Esophagus squamous epithelium (tissue), 5 donors: ENCODE data around the gene RILPL1. TPM values are rescaled to one million over a fixed set of nuclear protein-coding genes. Genes with fewer than 3 reads are reported as not detected.

Experiments used
- DNase-seq: peaks from one replicate; lab custom pipeline; 2025; lab: John Stamatoyannopoulos, UW
- H3K27ac ChIP-seq, 4 donors: fragments of 200-600 bp; sonication (generic); one replicate each; pipeline ENCODE4 v1.5.1; 2016 to 2019; ENCODE audit warnings: mild to moderate bottlenecking in 1 of 4
- H3K27me3 ChIP-seq, 4 donors: fragments of 200-600 bp; sonication (generic); 1 replicate in 3 of 4; 2 replicates in 1 of 4; pipeline versions ENCODE4 v1.5.1 to v1.6.0; 2017 to 2021; ENCODE audit warnings: antibody characterized with exemption in 1 of 4
- H3K36me3 ChIP-seq, 3 donors: fragments of 200-600 bp; sonication (generic); one replicate each; pipeline ENCODE4 v1.5.1; 2016 to 2019
- H3K4me1 ChIP-seq, 3 donors: fragments of 200-600 bp; sonication (generic); one replicate each; pipeline ENCODE4 v1.5.1; 2017 to 2019
- H3K4me3 ChIP-seq, 4 donors: fragments of 200-600 bp; sonication (generic); 1 replicate in 3 of 4; 2 replicates in 1 of 4; pipeline ENCODE4 v1.5.1; 2016 to 2019; ENCODE audit warnings: mild to moderate bottlenecking in 2 of 4, moderate library complexity in 1 of 4
- H3K9me3 ChIP-seq, 3 donors: fragments of 200-600 bp; sonication (generic); one replicate each; pipeline ENCODE4 v1.5.1; 2016 to 2019
- POLR2A ChIP-seq, 4 donors: fragments of 450-650 bp; IDR thresholded peaks; one replicate each; pipeline ENCODE4 v1.6.1; 2017; ENCODE audit warnings: antibody characterized with exemption in 4 of 4, mild to moderate bottlenecking in 4 of 4, moderate library complexity in 3 of 4
- WGBS, 2 donors: methylation state at CpG; one replicate each; pipeline ENCODE4 v1.1.5; 2018; 5-methylcytosine and 5-hydroxymethylcytosine counted together
- intact Hi-C: fragments of 100-400 bp; cut with DNase I; formaldehyde crosslinking; loops from one replicate; pipeline ENCODE4 v1.15.0; 2022
- total RNA-seq, 4 donors: library from RNA; depleted of rRNA; stranded (reverse); fragments of >200 nt; gene quantifications; one replicate each; pipeline ENCODE4 v1.1.0, GENCODE V29; 2016
- TF ChIP-seq, protein P1 (sequence below), 6 experiments: fragments of 450-650 bp in 4 of 6; fragments of 200-600 bp in 2 of 6; sonication (generic) in 2 of 6; IDR thresholded peaks; one replicate each; pipeline ENCODE4 v1.5.1; 2016 to 2019; ENCODE audit warnings: antibody characterized with exemption in 6 of 6, mild to moderate bottlenecking in 4 of 6, moderate library complexity in 4 of 6
- donor health status: DM: yes; HTN: yes; CAD: no.

Gene RILPL1
- total RNA-seq, 4 donors from 2014 or later, result 4.6 to 14.5 (median 7.0) TPM

DNA sequence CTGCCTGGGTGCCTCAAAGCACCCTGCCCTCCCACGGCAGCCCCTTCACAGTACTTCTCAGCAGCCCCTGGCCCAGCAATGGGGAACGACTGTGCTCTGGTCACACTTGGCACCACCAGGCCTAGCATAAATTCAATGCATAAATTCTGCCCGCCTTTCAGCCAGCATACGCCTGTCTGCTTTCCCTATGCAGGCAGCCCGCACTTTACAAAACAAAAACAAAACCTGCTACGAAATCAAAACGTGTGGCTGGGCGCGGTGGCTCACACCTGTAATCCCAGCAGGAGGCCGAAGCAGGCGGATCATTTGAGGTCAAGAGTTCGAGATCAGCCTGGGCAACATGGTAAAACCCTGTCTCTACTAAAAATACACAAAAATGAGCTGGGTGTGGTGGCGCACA, 42.0 kb downstream of the RILPL1 start:
- no peak for TF ChIP-seq POLR2A (IDR thresholded peaks at IDR 0.05)
- TF ChIP-seq, protein P1, sequence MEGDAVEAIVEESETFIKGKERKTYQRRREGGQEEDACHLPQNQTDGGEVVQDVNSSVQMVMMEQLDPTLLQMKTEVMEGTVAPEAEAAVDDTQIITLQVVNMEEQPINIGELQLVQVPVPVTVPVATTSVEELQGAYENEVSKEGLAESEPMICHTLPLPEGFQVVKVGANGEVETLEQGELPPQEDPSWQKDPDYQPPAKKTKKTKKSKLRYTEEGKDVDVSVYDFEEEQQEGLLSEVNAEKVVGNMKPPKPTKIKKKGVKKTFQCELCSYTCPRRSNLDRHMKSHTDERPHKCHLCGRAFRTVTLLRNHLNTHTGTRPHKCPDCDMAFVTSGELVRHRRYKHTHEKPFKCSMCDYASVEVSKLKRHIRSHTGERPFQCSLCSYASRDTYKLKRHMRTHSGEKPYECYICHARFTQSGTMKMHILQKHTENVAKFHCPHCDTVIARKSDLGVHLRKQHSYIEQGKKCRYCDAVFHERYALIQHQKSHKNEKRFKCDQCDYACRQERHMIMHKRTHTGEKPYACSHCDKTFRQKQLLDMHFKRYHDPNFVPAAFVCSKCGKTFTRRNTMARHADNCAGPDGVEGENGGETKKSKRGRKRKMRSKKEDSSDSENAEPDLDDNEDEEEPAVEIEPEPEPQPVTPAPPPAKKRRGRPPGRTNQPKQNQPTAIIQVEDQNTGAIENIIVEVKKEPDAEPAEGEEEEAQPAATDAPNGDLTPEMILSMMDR (IDR thresholded peaks at IDR 0.05), result no peak
- no peak overlapping the region for H3K27ac ChIP-seq
- H3K4me1 ChIP-seq, result no peaks in the 10 kb centered on the region
- H3K36me3 ChIP-seq, result peaks cover 0 to 26% (median 0%) of the 10 kb centered on the region in 3 donors
- no peaks in the 10 kb centered on the region for H3K9me3 ChIP-seq
- no peak for DNase-seq
- H3K27me3 ChIP-seq, result no peaks in the 10 kb centered on the region
- H3K4me3 ChIP-seq, result no peak overlapping the region
- 86 to 91% methylated on average over 11 to 13 of the region's 13 CpGs for WGBS, 2 donors
- intact Hi-C loops, result no loop called here

DNA sequence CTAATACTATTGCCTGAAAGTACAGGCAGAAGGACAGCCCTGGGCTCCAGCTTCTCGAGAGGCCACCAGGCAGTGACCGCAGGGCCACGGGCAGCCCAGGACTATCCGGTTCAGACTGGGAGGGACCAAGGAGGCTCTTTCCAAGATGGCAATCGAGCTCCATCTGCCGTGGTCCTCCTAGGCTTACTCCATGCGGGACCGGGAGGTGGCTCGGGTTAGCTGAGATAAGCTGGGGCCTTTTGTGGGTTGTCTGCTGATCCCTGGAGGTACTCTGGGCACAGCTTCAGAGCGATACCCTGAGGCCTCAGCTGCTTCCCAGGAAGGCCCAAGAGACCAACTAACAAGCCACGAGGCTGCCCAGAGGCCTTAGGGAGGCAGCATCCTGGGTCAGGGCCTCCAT, 42.5 kb downstream of the RILPL1 start:
- Histone ChIP-seq H3K27ac (no peak overlapping the region), H3K27me3 (no peaks in the 10 kb centered on the region), H3K4me1 (no peaks in the 10 kb centered on the region), H3K9me3 (no peaks in the 10 kb centered on the region), H3K4me3 (no peak overlapping the region), H3K36me3 (peaks cover 0 to 22% (median 0%) of the 10 kb centered on the region in 3 donors)
- no peak for DNase-seq
- TF ChIP-seq, protein P1 (IDR thresholded peaks at IDR 0.05), result no peak
- no peak for TF ChIP-seq POLR2A (IDR thresholded peaks at IDR 0.05)
- intact Hi-C loops, result no loop called here
- WGBS, 2 donors, result 89 to 92% methylated on average over 3 to 9 of the region's 11 CpGs

DNA sequence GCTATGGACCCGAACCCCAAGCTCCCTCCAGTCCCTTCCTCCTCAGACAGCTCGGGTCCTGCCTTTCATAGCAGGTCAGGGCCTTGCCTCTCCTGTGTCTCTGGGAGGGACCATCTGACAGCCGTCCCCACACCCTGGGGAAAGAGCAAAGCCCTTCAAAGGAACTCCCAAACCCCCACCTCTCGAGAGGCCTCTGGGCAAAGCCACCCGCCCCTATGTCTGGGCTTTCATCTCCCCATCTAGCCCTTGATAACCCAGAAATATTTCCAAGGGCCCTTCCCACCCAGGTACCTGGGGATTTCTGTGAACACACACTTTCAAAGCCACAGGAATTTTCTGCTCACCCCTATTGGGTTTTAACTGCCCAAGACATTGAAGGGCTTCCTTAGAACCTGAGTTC, 43.4 kb downstream of the RILPL1 start:
- Histone ChIP-seq H3K27me3 (no peaks in the 10 kb centered on the region), H3K36me3 (peaks cover 0 to 14% (median 0%) of the 10 kb centered on the region in 3 donors), H3K27ac (no peak overlapping the region), H3K4me3 (no peak overlapping the region), H3K9me3 (no peaks in the 10 kb centered on the region), H3K4me1 (no peaks in the 10 kb centered on the region)
- intact Hi-C loops, result no loop called here
- WGBS, 2 donors, result 79 to 80% methylated on average over 4 to 5 of the region's 5 CpGs
- no peak for DNase-seq
- TF ChIP-seq, protein P1 (IDR thresholded peaks at IDR 0.05), result no peak
- TF ChIP-seq POLR2A (IDR thresholded peaks at IDR 0.05), result no peak

DNA sequence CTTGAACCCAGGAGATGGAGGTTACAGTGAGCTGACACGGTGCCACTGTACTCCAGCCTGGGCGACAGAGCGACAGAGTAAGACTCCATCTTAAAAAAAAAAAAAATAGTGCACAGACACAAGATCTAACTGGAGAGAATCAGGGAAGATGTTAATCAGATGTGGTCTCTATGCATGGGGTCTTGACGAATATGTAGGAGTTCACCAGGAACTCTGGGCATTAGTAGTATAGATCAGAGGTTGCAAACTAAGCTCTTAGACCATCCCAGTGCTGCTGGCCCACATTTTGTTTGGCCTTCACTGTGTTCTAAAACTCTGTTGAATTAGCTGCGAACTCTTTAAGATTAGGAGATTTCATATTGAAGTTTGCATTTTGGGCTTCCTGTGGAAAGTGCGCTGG, 43.9 kb downstream of the RILPL1 start:
- Histone ChIP-seq H3K4me3 (no peak overlapping the region), H3K4me1 (no peaks in the 10 kb centered on the region), H3K36me3 (peaks cover 0 to 9% (median 0%) of the 10 kb centered on the region in 3 donors), H3K27me3 (no peaks in the 10 kb centered on the region), H3K9me3 (no peaks in the 10 kb centered on the region), H3K27ac (no peak overlapping the region)
- WGBS, 2 donors, result 88 to 92% methylated on average over 6 of the region's 6 CpGs
- no peak for DNase-seq
- TF ChIP-seq, protein P1 (IDR thresholded peaks at IDR 0.05), result no peak
- no peak for TF ChIP-seq POLR2A (IDR thresholded peaks at IDR 0.05)
- intact Hi-C loops, result no loop called here

DNA sequence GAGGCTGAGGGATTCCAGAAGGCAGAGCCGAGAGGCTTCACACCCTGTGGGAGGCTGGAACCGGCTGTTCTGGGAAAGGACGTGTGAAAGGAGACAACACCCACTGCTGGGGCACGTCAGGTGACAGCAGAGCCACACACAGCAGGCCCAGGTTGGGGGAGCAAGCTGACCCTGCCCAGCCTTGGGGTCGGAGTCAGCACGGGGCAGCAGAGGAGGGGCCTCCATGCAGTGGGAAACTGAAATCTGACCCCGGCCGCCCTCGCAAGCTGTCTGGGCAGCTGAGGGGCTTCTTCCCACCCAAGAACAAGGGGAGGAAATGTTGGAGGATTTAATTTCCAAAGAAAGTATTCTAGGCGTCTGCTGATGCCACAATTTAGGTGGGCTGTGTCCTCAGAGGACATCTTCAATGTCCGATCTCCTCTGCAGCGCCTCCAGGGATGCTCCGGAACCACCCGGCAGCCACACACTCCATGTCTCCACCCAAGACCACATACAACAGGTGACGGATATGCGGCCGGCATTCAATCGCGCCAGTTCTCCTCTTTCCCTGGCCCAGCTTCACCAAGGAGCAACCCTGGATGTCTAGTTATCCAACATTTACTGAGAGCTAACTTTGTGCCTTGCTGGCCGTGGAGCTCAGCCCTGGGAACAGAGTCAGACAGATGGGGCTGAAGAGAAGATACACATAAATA, 44.8 kb downstream of the RILPL1 start:
- intact Hi-C loops, result no loop called here

More for the DNA sequence above, 44.8 kb downstream of the RILPL1 start:
- H3K36me3 ChIP-seq, result peaks cover 0 to 5% (median 0%) of the 10 kb centered on the region in 3 donors
- no peaks in the 10 kb centered on the region for H3K27me3 ChIP-seq
- no peak for DNase-seq
- no peaks in the 10 kb centered on the region for H3K9me3 ChIP-seq
- H3K27ac ChIP-seq, result no peak overlapping the region
- H3K4me3 ChIP-seq, result no peak overlapping the region
- 82% methylated on average over 19 to 20 of the region's 20 CpGs for WGBS, 2 donors
- no peaks in the 10 kb centered on the region for H3K4me1 ChIP-seq
- TF ChIP-seq, protein P1 (IDR thresholded peaks at IDR 0.05), result no peak
- TF ChIP-seq POLR2A (IDR thresholded peaks at IDR 0.05), result no peak
